HUES48 (cell line): ENCODE measurements around the gene SDF2.
A peak's percentile ranks its signal among the peaks of the same experiment; 100 is the strongest.

ENCODE experiments used
- H3K27ac ChIP-seq: one replicate; pipeline ENCODE4 v1.7.0; 2013; ENCODE audit warnings: low read depth, low read length, inconsistent platforms
- H3K27me3 ChIP-seq: 2 replicates; pipeline ENCODE4 v1.6.1; 2013; ENCODE audit warnings: mild to moderate bottlenecking, low read length; ENCODE audit not compliant: control insufficient read depth, insufficient read depth
- H3K36me3 ChIP-seq: 2 replicates; pipeline ENCODE4 v1.6.1; 2013; ENCODE audit warnings: low read length; ENCODE audit not compliant: control insufficient read depth, insufficient read depth
- H3K4me1 ChIP-seq: 2 replicates; pipeline ENCODE4 v1.6.1; 2013; ENCODE audit warnings: mild to moderate bottlenecking, low read length; ENCODE audit not compliant: control insufficient read depth, insufficient read depth
- H3K4me3 ChIP-seq: 2 replicates; pipeline ENCODE4 v1.5.1; 2013; ENCODE audit warnings: mild to moderate bottlenecking, low read depth, low read length
- H3K9ac ChIP-seq: 2 replicates; pipeline ENCODE4 v1.6.1; 2013; ENCODE audit warnings: mild to moderate bottlenecking, low read depth, low read length, moderate library complexity
- H3K9me3 ChIP-seq: 2 replicates; pipeline ENCODE4 v1.6.1; 2013; ENCODE audit warnings: low read length; ENCODE audit not compliant: control insufficient read depth, insufficient read depth

Gene SDF2

DNA sequence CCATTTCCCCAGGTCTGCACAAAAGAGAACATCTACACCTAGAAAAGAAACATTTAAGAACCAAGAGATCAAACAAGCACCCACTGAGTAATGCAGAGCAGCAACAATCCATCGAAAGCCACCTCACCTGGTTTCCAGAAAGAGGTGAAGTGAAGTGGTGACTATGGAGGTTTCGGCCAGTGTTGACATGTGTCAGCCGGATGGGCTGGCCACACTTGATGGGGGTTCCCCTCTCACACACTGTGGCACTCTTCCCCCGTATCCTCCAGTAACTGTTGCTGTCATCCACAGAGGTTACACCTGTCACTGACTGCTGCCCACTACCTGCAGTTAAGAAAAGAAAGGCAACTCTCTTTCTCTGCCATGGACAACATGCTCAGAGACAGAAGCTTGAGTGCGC is 6.5 kb downstream of the SDF2 start:
- Histone ChIP-seq H3K27me3 (no peaks in the 10 kb centered on the region), H3K9me3 (peaks cover 4% of the 10 kb centered on the region), H3K9ac (no peak overlapping the region), H3K36me3 (peaks cover 40% of the 10 kb centered on the region), H3K27ac (no peak overlapping the region), H3K4me1 (no peaks in the 10 kb centered on the region), H3K4me3 (no peak overlapping the region)

DNA sequence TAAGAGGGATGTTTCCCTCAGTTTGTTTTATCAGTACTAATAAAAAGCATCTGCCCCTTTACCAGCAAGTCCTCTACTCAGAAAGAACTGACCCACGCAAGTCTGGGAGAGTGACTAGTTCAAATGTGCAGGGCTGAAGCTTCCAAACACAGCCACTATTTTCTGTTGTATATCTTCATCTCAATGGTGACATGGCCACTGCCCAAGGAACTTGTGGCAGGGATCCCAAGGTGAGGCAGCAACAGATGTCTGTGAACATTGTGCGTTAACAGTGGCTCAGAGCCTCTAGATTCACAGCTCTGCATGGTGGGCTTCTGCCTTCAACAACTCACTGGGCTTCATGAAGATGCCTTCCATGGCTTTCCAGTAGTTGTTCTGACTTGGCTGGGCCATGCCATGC is 13.0 kb downstream of the SDF2 start:
- Histone ChIP-seq H3K36me3 (peaks cover 42% of the 10 kb centered on the region), H3K9me3 (no peaks in the 10 kb centered on the region), H3K9ac (no peak overlapping the region), H3K4me1 (peaks cover 3% of the 10 kb centered on the region; the same call in 1 of the 2 replicates), H3K27me3 (no peaks in the 10 kb centered on the region), H3K27ac (no peak overlapping the region), H3K4me3 (no peak overlapping the region)

DNA sequence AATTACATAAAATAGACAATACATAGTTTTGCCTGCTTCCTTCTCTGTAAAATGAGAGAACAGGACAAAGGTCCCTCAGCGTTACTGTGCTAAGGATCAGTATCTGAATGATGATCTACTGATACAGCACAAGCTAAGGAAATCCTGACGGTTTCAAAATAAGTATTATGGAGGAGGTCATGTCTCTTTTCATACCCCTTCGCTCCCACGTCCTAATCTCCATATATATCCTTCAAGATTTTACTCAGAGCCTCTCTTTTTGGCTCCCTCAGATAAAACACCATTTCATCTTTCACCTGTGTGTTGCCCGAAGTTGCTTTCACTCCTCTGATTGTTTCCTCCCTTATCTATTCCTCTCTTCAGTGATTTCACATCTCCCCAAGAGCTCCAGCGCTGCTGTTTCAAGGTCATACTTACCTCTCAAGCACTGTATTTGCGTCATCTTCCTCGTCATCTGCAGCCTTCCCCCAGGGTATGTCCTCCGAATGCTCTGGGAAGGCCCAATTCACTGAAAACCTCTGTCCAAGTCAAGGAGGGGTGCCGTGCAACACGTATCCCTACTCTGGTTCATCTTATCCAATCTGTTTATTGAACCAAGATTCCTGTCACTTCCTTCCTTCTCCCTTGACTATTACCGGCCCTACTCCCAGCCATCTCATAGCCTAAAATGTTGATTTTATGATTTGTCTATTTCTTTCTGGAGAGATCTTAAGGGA is 15.5 kb downstream of the SDF2 start:
- peaks cover 45% of the 10 kb centered on the region for H3K36me3 ChIP-seq
- peak overlapping the region; percentile 63 for H3K27ac ChIP-seq

DNA sequence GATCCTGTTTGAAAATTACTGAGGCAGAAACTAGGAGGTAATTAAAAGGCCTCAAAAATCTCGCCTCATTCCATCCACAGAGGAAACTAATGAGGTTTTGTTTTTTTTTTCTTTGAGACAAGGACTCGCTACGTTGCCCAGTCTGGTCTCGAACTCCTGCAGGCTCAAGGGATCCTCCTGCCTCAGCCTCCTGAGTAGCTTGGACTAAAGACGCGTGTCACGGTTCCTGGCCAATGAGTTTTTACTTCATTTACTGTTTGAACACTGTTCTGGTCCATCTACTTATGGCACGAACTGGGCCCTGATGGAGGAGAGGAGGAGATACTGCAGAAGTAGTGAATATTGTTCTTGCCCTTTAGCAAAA is 16.1 kb downstream of the SDF2 start:
- H3K27me3 ChIP-seq, result no peaks in the 10 kb centered on the region
- peak overlapping the region; percentile 93 for H3K27ac ChIP-seq
- no peaks in the 10 kb centered on the region for H3K9me3 ChIP-seq
- H3K9ac ChIP-seq, result peak overlapping the region; percentile 53
- peak overlapping the region; percentile 98 for H3K4me3 ChIP-seq
- peaks cover 46% of the 10 kb centered on the region for H3K36me3 ChIP-seq
- peaks cover 5% of the 10 kb centered on the region; the same call in 1 of the 2 replicates for H3K4me1 ChIP-seq

More for the DNA sequence above, 15.5 kb downstream of the SDF2 start:
- no peaks in the 10 kb centered on the region for H3K27me3 ChIP-seq
- peaks cover 5% of the 10 kb centered on the region; the same call in 1 of the 2 replicates for H3K4me1 ChIP-seq
- H3K9ac ChIP-seq, result no peak overlapping the region
- H3K9me3 ChIP-seq, result no peaks in the 10 kb centered on the region
- H3K4me3 ChIP-seq, result no peak overlapping the region

DNA sequence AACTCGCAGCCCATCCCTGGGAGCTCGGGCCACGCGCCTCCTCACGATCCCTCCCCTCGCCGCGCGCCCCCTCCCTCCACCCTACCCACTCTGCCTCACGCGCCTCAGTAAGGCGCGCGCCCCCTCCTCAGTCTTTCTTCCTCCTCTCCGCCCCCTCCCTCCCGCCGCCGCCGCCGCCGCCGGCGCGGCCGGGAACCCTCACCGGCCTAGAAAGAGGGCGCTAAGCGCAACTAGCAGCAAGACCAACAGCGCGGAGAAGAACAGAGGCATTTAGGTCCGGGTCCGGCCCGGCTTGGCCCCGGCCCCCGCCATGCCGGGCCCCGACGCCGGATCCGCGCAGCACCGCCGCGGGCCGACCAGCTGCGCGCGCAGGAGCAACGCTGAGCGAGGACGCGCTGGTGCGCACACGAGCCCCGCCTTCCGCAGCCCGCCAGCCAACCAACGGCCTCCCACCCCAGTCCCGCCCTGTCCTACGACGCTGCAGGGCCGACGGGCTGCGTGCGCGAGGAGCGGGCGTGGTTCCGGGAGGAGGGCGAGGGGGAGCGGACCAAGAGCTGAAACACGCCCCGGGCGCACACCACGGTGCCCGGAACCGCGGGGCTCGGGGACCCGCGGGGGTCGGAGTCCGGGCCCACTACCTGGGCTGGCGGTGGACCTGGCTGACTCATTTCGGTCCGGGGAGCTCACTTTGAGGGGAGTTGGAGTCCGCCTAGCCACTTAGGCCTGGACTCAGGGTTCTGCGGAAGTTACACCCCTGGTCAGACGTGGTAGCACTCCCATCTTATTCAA is 16.7 kb downstream of the SDF2 start, which contains the start of gene BLTP2:
Gene BLTP2 (minus strand): TSS at position 372 of the 789 bp plus-strand sequence. CDS start 102 bp downstream, at position 270.
- Histone ChIP-seq H3K27me3 (no peaks in the 10 kb centered on the region), H3K9ac (peak within 1 kb of the TSS; percentile 64), H3K4me1 (peaks cover 5% of the 10 kb centered on the region; the same call in 1 of the 2 replicates), H3K4me3 (peak within 1 kb of the TSS; percentile 98), H3K9me3 (no peaks in the 10 kb centered on the region), H3K36me3 (peaks cover 48% of the 10 kb centered on the region), H3K27ac (peak within 1 kb of the TSS; percentile 93)

DNA sequence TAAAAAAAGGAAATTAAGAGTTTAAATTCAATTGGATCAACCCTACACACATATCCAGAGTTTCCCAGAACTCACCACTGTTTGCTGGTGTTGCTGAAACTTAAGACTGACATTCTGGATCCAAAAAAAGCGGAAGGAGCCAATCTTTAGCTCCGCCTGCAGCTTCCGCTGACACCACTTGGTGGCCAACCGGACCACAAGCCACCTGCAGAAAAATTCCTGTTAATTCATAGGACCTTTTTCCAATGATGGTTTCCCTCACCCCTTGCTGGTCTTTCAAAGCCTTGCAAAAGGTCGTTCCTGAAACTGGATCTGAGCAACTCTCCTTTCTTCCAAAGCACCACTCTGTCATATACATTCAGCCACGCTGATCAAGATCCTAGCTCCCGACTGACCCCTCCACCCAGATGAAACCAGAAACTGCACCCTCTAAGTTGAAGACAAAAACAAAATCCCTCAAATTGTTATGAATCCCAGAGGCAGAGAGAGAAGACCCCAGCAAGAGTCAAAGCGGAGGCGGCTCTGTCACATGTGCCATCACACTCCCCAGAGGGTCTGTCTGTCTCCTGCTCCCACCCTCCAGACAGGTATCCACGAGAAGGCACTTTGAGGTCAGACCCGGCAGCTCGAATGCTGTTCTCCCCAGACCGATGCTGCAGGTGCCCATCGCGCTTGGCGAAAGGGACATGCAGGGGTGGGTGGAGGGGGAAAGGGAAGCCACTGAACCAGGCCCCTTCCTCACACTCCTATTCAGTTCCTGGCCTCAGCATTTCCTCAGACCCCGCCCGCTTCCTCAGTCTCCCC is 17.5 kb downstream of the SDF2 start:
- Histone ChIP-seq H3K9ac (peak overlapping the region; percentile 64), H3K4me3 (peak overlapping the region; percentile 98), H3K9me3 (no peaks in the 10 kb centered on the region), H3K36me3 (peaks cover 55% of the 10 kb centered on the region), H3K27me3 (no peaks in the 10 kb centered on the region), H3K4me1 (peaks cover 5% of the 10 kb centered on the region; the same call in 1 of the 2 replicates), H3K27ac (peak overlapping the region; percentile 93)

DNA sequence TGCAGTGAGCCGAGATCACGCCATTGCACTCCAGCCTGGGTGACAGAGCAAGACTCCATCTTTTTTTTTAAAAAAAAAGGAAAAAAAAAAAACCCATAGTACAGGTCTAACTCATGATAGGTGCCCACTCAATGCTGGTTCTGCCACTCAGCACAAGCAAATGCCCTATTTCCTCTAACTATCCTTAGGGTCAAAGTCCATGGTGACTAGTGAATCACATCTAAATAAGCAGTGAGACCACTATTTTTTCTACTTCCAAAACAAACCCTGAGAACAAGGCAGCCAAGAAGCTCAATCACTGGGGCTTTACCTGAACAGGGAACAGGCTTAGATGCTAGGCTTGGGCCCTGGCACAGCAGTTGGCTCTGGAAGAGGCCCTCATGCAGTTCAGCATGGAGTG is 20.1 kb downstream of the SDF2 start:
- Histone ChIP-seq H3K9me3 (no peaks in the 10 kb centered on the region), H3K9ac (no peak overlapping the region), H3K4me3 (no peak overlapping the region), H3K36me3 (peaks cover 69% of the 10 kb centered on the region), H3K27ac (no peak overlapping the region), H3K27me3 (no peaks in the 10 kb centered on the region), H3K4me1 (peaks cover 5% of the 10 kb centered on the region; the same call in 1 of the 2 replicates)

DNA sequence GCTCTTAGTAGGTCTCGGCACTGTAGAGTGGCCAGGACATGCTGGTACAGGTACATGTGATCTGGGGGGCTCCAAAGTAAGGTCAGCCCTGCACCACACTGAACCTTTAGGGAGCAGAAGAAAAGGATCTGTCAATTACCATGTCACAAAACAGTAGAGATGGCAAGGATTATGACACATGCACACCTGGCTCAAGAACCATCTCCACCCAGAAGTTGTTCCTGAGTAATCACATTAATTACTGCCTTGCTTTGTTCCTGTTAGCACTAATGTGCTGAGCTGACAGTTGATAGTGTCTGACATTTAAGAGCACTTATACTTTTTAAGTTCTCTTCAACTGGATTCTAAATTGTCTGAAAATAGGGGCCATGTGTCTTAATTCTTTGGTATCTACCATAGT is 26.2 kb downstream of the SDF2 start:
- H3K27me3 ChIP-seq, result no peaks in the 10 kb centered on the region
- H3K27ac ChIP-seq, result no peak overlapping the region
- no peaks in the 10 kb centered on the region for H3K4me1 ChIP-seq
- peaks cover 99% of the 10 kb centered on the region for H3K36me3 ChIP-seq
- H3K4me3 ChIP-seq, result no peak overlapping the region
- H3K9me3 ChIP-seq, result no peaks in the 10 kb centered on the region
- H3K9ac ChIP-seq, result no peak overlapping the region

DNA sequence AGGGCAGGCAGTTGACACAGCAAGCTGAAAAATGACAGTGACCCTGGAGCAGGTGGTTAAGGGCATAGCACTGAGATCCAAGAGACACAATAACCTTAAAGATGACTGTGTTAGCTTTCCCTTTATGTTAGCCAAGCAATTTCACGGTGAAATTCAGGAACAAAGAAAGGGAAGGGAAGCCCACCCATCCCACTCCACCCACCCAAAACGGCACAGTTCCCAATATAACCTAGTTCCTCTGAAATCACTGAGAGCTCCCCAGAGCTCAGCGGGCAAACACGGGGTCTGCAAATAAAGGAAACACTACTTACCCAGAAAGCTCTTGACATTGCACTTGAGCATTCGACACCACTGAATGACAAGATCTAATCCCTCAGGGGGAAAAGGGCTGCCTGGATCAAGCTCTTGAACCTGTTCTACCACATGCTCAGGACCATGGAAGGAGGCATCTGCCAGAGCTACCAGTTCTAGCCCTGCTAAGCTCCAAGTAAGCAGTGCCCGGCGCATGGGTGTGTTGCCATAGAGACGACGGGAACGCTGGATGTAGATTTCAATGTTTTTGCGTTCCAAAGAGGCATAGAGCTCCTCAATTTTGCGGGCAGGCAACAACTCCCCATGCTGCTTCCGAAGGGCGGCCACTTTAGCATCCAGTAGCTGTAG is 27.4 kb downstream of the SDF2 start:
- no peaks in the 10 kb centered on the region for H3K9me3 ChIP-seq
- no peak overlapping the region for H3K9ac ChIP-seq
- H3K27me3 ChIP-seq, result no peaks in the 10 kb centered on the region
- H3K4me3 ChIP-seq, result no peak overlapping the region
- H3K4me1 ChIP-seq, result no peaks in the 10 kb centered on the region
- no peak overlapping the region for H3K27ac ChIP-seq
- H3K36me3 ChIP-seq, result peaks cover 97% of the 10 kb centered on the region

DNA sequence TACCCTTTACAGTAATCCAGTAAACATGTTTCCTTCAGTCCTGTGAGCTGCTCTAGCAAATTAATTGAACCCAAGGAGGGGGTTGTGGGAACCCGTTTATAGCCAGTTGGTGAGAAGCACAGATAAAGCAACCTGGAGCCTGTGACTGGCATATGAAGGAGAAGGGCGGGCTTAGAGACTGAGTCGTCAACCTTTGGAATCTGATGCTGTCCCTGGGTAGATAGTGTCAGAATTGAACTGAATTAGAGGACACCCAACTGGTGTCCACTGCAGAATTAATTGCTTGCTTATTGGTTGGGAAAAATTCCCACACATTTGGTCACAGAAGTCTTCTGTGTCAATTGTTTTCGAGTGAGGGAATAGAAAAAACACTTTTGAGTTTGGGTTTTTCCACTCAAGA is 34.9 kb downstream of the SDF2 start:
- no peak overlapping the region for H3K9ac ChIP-seq
- H3K4me3 ChIP-seq, result no peak overlapping the region
- H3K36me3 ChIP-seq, result peaks cover 89% of the 10 kb centered on the region
- no peaks in the 10 kb centered on the region for H3K4me1 ChIP-seq
- no peaks in the 10 kb centered on the region for H3K27me3 ChIP-seq
- H3K9me3 ChIP-seq, result no peaks in the 10 kb centered on the region
- H3K27ac ChIP-seq, result no peak overlapping the region
